PC-9 (cell line): ENCODE results near the gene DNAH2. TPM values are rescaled to one million over a fixed set of nuclear protein-coding genes. Genes with fewer than 3 reads are reported as not detected.
A peak's percentile ranks its signal among the peaks of the same experiment; 100 is the strongest.

ENCODE experiments used
- BruUV-seq: library from RNA; stranded (reverse); fragments of 400-500 nt; replicated peaks from 2 replicates; lab custom pipeline; 2021; lab: Mats Ljungman, UMichigan
- CTCF ChIA-PET: fragments of 300-600 bp; sonication (Branson Sonifier 250); formaldehyde crosslinking; loops from one replicate; lab custom pipeline; 2022; ENCODE audit warnings: antibody characterized with exemption; lab: Charles Lee
- POLR2A ChIA-PET: fragments of 300-600 bp; sonication (Branson Sonifier 250); formaldehyde crosslinking; loops from one replicate; lab custom pipeline; 2022; ENCODE audit warnings: antibody characterized with exemption; ENCODE audit not compliant: unreplicated experiment; lab: Charles Lee
- DNase-seq, 2 experiments: peaks; one replicate each; pipeline versions ENCODE4 v3.0.0 to v3.0.0-alpha.2; 2015 to 2022; ENCODE audit warnings: mixed read lengths in 1 of 2
- H2AFZ ChIP-seq: fragments of 200-600 bp; sonication (generic); 2 replicates; pipeline ENCODE4 v1.8.1; 2017; ENCODE audit warnings: antibody characterized with exemption
- H3F3A ChIP-seq: fragments of 200-600 bp; sonication (generic); 2 replicates; pipeline ENCODE4 v1.8.1; 2017; ENCODE audit warnings: antibody characterized with exemption, mild to moderate bottlenecking, low read depth; ENCODE audit not compliant: insufficient read depth
- H3K27ac ChIP-seq: fragments of 200-600 bp; sonication (generic); 2 replicates; pipeline ENCODE4 v1.6.1; 2016; ENCODE audit warnings: mixed run types
- H3K27me3 ChIP-seq: fragments of 200-600 bp; sonication (generic); 2 replicates; pipeline ENCODE4 v1.6.1; 2016; ENCODE audit warnings: low read depth, mixed run types; ENCODE audit not compliant: insufficient read depth
- H3K36me3 ChIP-seq: fragments of 200-600 bp; sonication (generic); 2 replicates; pipeline ENCODE4 v1.6.1; 2016; ENCODE audit warnings: low read depth, mixed run types
- H3K4me1 ChIP-seq: fragments of 200-600 bp; sonication (generic); replicated peaks from 2 replicates; pipeline ENCODE4 v1.6.1; 2016; ENCODE audit warnings: mixed run types; ENCODE audit not compliant: insufficient read depth
- H3K4me2 ChIP-seq: fragments of 200-600 bp; sonication (generic); 2 replicates; pipeline ENCODE4 v1.6.1; 2017; ENCODE audit warnings: mixed run types
- H3K4me3 ChIP-seq: fragments of 200-600 bp; sonication (generic); 2 replicates; pipeline ENCODE4 v1.6.1; 2016; ENCODE audit warnings: mixed run types
- H3K79me2 ChIP-seq: fragments of 200-600 bp; sonication (generic); 2 replicates; pipeline ENCODE4 v1.6.1; 2017; ENCODE audit warnings: low read depth, mixed run types
- H3K9me2 ChIP-seq: fragments of 200-600 bp; sonication (generic); 2 replicates; pipeline ENCODE4 v1.8.1; 2017; ENCODE audit warnings: mild to moderate bottlenecking; ENCODE audit not compliant: insufficient read depth
- H3K9me3 ChIP-seq: fragments of 200-600 bp; sonication (generic); 2 replicates; pipeline ENCODE4 v1.8.1; 2016; ENCODE audit warnings: low read depth; ENCODE audit not compliant: insufficient read depth
- H4K20me1 ChIP-seq: fragments of 200-600 bp; sonication (generic); 2 replicates; pipeline ENCODE4 v1.8.1; 2017; ENCODE audit not compliant: insufficient read depth
- EZH2 ChIP-seq: fragments of 200-600 bp; sonication (generic); IDR thresholded peaks from 2 replicates; pipeline ENCODE4 v1.8.0; 2017; ENCODE audit warnings: antibody characterized with exemption, low read depth
- intact Hi-C: fragments of 100-400 bp; cut with micrococcal nuclease; formaldehyde crosslinking; loops from one replicate; pipeline ENCODE4 v1.10.0; 2022; ENCODE audit not compliant: unreplicated experiment
- total RNA-seq: library from RNA; stranded (reverse); gene quantifications from 2 replicates; pipeline ENCODE4 v1.2.3, GENCODE V29; 2021
- TF ChIP-seq, protein P1 (sequence below): fragments of 200-600 bp; sonication (generic); conservative IDR thresholded peaks from 2 replicates; pipeline ENCODE4 v1.6.1; 2017; ENCODE audit warnings: mixed run types, antibody characterized with exemption, mild to moderate bottlenecking, moderate library complexity

DNAH2 gene
- total RNA-seq, 1 experiment from 2014 or later = 10.6 TPM

DNA sequence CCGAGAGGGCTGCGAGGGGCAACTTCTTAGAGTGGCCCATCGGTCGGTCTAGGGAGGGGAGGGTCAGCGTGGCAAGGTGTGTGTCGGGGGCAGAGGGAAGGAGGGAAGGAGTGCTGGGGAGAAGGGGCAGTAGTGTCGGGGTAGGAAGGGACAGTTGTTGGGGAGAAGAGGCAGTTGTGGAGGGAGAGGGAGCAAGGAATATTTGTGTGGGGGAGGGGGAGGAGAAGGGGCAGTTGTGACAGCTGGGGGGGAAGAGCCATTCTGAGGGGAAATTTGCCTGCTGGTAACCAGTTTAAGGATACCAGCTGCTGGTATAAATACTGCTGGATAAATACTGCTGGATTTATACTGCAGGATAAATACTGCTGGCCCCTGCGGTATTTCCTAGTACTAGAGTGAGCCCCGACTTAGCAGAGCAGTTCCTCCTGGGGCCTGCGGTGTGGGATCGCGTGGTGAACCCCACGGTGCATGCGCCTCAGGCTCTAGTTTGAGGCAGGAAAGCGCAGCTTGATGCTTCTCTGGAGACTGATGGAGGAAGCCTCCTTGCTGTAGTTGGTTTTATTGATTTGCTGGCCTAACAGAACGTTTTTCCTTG, 309 bp downstream of the DNAH2 start:
- Histone ChIP-seq H3K4me2 (peak overlapping the region; percentile 84), H3K4me3 (peak overlapping the region; percentile 67), H3K79me2 (no peaks in the 10 kb centered on the region), H3K27me3 (no peaks in the 10 kb centered on the region), H4K20me1 (no peaks in the 10 kb centered on the region), H3K4me1 (peaks cover 7% of the 10 kb centered on the region), H3K27ac (no peak overlapping the region), H3K9me3 (no peaks in the 10 kb centered on the region), H2AFZ (peak overlapping the region; percentile 86; the same call in 1 of the 2 replicates), H3F3A (peaks cover 2% of the 10 kb centered on the region; the same call in 1 of the 2 replicates), H3K36me3 (no peaks in the 10 kb centered on the region), H3K9me2 (no peaks in the 10 kb centered on the region)
- TF ChIP-seq, protein P1, sequence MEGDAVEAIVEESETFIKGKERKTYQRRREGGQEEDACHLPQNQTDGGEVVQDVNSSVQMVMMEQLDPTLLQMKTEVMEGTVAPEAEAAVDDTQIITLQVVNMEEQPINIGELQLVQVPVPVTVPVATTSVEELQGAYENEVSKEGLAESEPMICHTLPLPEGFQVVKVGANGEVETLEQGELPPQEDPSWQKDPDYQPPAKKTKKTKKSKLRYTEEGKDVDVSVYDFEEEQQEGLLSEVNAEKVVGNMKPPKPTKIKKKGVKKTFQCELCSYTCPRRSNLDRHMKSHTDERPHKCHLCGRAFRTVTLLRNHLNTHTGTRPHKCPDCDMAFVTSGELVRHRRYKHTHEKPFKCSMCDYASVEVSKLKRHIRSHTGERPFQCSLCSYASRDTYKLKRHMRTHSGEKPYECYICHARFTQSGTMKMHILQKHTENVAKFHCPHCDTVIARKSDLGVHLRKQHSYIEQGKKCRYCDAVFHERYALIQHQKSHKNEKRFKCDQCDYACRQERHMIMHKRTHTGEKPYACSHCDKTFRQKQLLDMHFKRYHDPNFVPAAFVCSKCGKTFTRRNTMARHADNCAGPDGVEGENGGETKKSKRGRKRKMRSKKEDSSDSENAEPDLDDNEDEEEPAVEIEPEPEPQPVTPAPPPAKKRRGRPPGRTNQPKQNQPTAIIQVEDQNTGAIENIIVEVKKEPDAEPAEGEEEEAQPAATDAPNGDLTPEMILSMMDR = no peak
- no peak for TF ChIP-seq EZH2
- CTCF ChIA-PET = interaction anchor here (0.6 to 0.7 kb wide), 3 partner anchors 48 to 116 kb away, joined by 3 to 32 read pairs (median 3); partner anchors contain the start of gene KDM6B
- POLR2A ChIA-PET = interaction anchor here (0.5 kb wide), 1 partner anchor 67 kb away, joined by 4 read pairs; no protein-coding TSS in a partner anchor
- no peak for DNase-seq
- intact Hi-C loops = loop anchor here (1.0 to 2.0 kb wide), 2 partner anchors 29 to 130 kb away; partner anchors contain the start of gene WRAP53
- BruUV-seq = no TSS peak

DNA sequence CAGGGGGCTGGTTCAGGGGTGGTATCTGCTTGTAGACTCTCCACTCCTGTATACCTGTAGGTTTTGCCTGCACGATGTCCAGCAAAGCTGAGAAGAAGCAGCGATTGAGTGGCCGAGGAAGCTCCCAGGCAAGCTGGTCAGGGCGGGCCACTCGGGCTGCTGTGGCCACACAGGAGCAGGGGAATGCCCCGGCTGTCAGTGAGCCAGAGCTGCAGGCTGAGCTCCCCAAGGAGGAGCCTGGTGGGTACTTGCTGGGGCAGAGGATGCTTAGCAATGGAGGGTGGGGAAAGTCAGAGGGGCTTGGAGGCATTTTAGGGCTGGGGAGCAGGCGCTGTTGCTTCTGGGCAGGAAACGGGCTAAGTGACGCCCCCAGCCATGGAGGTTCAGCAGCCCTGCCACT, 2.1 kb downstream of the DNAH2 start:
- no peak for DNase-seq

DNA sequence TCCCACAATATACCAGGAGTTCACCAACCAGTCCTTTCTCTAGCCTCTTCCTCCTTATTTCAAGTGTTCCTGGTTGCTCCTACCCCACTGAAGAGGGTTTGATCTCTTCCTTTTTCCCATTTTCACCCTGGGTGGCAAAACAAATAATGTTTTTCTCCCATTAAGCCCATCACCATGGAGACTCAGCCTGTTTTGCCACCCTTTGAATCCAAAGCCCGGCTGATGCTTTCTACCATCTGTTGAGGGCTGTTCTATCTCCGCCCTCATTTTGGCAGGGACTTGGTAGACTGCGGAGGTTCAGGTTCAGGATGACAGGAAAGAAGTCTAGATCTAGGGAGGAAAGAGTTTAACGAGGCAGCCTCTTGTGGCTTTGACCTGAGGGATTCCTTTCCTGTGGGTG, 2.6 kb downstream of the DNAH2 start:
- Histone ChIP-seq H3K36me3 (no peaks in the 10 kb centered on the region), H3K9me2 (no peaks in the 10 kb centered on the region), H3K9me3 (no peaks in the 10 kb centered on the region), H3K4me3 (no peak overlapping the region), H3K4me2 (no peak overlapping the region), H3K79me2 (no peaks in the 10 kb centered on the region), H3K4me1 (peaks cover 7% of the 10 kb centered on the region), H3K27ac (no peak overlapping the region), H2AFZ (no peak overlapping the region), H3F3A (peaks cover 2% of the 10 kb centered on the region; the same call in 1 of the 2 replicates), H4K20me1 (no peaks in the 10 kb centered on the region), H3K27me3 (no peaks in the 10 kb centered on the region)
- POLR2A ChIA-PET = no interaction called here
- no TSS peak for BruUV-seq
- intact Hi-C loops = no loop called here
- TF ChIP-seq, protein P1 = no peak
- TF ChIP-seq EZH2 = no peak
- DNase-seq = no peak
- CTCF ChIA-PET = no interaction called here

More for the DNA sequence above, 2.1 kb downstream of the DNAH2 start:
- no peak overlapping the region for H3K4me2 ChIP-seq
- no TSS peak for BruUV-seq
- H3K4me3 ChIP-seq = no peak overlapping the region
- CTCF ChIA-PET = no interaction called here
- H3K79me2 ChIP-seq = no peaks in the 10 kb centered on the region
- POLR2A ChIA-PET = no interaction called here
- H3K36me3 ChIP-seq = no peaks in the 10 kb centered on the region
- H4K20me1 ChIP-seq = no peaks in the 10 kb centered on the region
- H3F3A ChIP-seq = peaks cover 2% of the 10 kb centered on the region; the same call in 1 of the 2 replicates
- H3K9me3 ChIP-seq = no peaks in the 10 kb centered on the region
- peaks cover 7% of the 10 kb centered on the region for H3K4me1 ChIP-seq
- H3K27ac ChIP-seq = no peak overlapping the region
- intact Hi-C loops = no loop called here
- H2AFZ ChIP-seq = no peak overlapping the region
- no peaks in the 10 kb centered on the region for H3K27me3 ChIP-seq
- TF ChIP-seq, protein P1 = no peak
- no peak for TF ChIP-seq EZH2
- no peaks in the 10 kb centered on the region for H3K9me2 ChIP-seq
